ENCODE results near the gene AGBL4. TPM values are rescaled to one million over a fixed set of nuclear protein-coding genes. Genes with fewer than 3 reads are reported as not detected.

AGBL4 gene
- total and polyA plus RNA-seq, 2 of the 13 experiments (the other 11 are each of a cell fraction or from before 2014, with no cell fraction given) = not detected

DNA sequence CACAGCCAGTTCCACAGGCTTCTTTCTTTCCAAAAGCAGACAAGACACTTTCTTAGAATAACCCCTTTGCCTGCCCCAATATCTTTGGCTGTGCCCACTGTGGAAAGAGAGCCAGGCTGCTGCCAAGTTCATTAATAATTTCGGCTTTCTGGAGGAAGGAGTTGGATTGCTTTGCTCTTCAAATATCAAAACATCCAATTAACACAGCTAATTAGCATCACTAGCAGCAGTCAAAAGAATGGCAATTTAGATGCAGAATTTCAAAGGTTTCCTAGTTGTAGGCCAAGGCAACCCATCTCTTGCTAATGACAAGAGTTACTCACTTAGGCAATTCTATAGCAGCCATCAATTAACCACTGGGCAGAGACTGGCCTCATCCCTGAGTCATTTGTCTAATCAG, 1460.7 kb downstream of the AGBL4 start (continued):
- TF ChIP-seq, protein P1, sequence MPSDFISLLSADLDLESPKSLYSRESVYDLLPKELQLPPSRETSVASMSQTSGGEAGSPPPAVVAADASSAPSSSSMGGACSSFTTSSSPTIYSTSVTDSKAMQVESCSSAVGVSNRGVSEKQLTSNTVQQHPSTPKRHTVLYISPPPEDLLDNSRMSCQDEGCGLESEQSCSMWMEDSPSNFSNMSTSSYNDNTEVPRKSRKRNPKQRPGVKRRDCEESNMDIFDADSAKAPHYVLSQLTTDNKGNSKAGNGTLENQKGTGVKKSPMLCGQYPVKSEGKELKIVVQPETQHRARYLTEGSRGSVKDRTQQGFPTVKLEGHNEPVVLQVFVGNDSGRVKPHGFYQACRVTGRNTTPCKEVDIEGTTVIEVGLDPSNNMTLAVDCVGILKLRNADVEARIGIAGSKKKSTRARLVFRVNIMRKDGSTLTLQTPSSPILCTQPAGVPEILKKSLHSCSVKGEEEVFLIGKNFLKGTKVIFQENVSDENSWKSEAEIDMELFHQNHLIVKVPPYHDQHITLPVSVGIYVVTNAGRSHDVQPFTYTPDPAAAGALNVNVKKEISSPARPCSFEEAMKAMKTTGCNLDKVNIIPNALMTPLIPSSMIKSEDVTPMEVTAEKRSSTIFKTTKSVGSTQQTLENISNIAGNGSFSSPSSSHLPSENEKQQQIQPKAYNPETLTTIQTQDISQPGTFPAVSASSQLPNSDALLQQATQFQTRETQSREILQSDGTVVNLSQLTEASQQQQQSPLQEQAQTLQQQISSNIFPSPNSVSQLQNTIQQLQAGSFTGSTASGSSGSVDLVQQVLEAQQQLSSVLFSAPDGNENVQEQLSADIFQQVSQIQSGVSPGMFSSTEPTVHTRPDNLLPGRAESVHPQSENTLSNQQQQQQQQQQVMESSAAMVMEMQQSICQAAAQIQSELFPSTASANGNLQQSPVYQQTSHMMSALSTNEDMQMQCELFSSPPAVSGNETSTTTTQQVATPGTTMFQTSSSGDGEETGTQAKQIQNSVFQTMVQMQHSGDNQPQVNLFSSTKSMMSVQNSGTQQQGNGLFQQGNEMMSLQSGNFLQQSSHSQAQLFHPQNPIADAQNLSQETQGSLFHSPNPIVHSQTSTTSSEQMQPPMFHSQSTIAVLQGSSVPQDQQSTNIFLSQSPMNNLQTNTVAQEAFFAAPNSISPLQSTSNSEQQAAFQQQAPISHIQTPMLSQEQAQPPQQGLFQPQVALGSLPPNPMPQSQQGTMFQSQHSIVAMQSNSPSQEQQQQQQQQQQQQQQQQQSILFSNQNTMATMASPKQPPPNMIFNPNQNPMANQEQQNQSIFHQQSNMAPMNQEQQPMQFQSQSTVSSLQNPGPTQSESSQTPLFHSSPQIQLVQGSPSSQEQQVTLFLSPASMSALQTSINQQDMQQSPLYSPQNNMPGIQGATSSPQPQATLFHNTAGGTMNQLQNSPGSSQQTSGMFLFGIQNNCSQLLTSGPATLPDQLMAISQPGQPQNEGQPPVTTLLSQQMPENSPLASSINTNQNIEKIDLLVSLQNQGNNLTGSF (CRISPR knock-in tag; IDR thresholded peaks at IDR 0.05) = no peak
- TF ChIP-seq WIZ (CRISPR knock-in tag; IDR thresholded peaks at IDR 0.05) = no peak

GRCh38 chr1:48561444-48561843, 1462.3 kb downstream of the AGBL4 start:
- Histone ChIP-seq H4K20me1 (ENCODE audit: insufficient read depth, low read length) (no peaks in the 10 kb centered on the region), H3K79me2 (ENCODE audit: insufficient read depth, low read length) (no peaks in the 10 kb centered on the region), H3K27ac (ENCODE audit: extremely low read length, insufficient read depth, low read length) (no peak overlapping the region), H3K9ac (ENCODE audit: insufficient read depth, low read depth, low read length) (no peak overlapping the region), H3K9me3 (ENCODE audit: low read length) (no peaks in the 10 kb centered on the region), H3K4me3 (replicated peaks in 1 of 3; ENCODE audit: insufficient read depth in 1 of 3, low read depth in 2 of 3, low read length in 3 of 3) (no peak overlapping the region), H3K36me3 (replicated peaks in 1 of 2; ENCODE audit: control insufficient read depth in 1 of 2, insufficient read depth in 2 of 2, low read length in 2 of 2) (no peaks in the 10 kb centered on the region), H3K4me1 (ENCODE audit: insufficient read depth, low read length) (no peaks in the 10 kb centered on the region), H3K4me2 (ENCODE audit: low read depth, low read length) (no peak overlapping the region), H3K27me3 (ENCODE audit: control insufficient read depth in 1 of 2, insufficient read depth in 2 of 2, low read length in 2 of 2) (no peaks in the 10 kb centered on the region), H2AFZ (ENCODE audit: low read length) (no peak overlapping the region)
- 14% methylated on average over 1 of the region's 1 CpG for WGBS (ENCODE audit: low lambda C conversion rate)
- in situ Hi-C loops (cut with HindIII; ENCODE audit: extremely low pct_ligation_motif_present, low pct_unique_long_range_greater_than_20kb) (loop anchor here (25.0 kb wide), 1 partner anchor 1776 kb away; no protein-coding TSS in a partner anchor), intact Hi-C loops (cut with micrococcal nuclease; ENCODE audit: unreplicated experiment) (no loop called here)
- DNase-seq (ENCODE audit: low spot score) = no peak
- FAIRE-seq = no peak
- no peak for TF ChIP-seq FOXO1 (CRISPR knock-in tag; IDR thresholded peaks at IDR 0.05)
- no peak for TF ChIP-seq MXI1 (IDR thresholded peaks at IDR 0.05; ENCODE audit: borderline replicate concordance, low read depth, low read length)
- no peak for TF ChIP-seq MAZ (IDR thresholded peaks at IDR 0.05; ENCODE audit: borderline replicate concordance, low read depth, low read length)
- TF ChIP-seq MAZ (CRISPR knock-in tag; IDR thresholded peaks at IDR 0.05; ENCODE audit: low read depth) = no peak
- TF ChIP-seq TGIF2 (CRISPR knock-in tag; IDR thresholded peaks at IDR 0.05) = no peak
- TF ChIP-seq ZNF598 (CRISPR knock-in tag; IDR thresholded peaks at IDR 0.05; ENCODE audit: borderline replicate concordance) = no peak
- no peak for TF ChIP-seq ZNF337 (CRISPR knock-in tag; IDR thresholded peaks at IDR 0.05; ENCODE audit: borderline replicate concordance, low read depth)
- no peak for TF ChIP-seq SOX5 (CRISPR knock-in tag; IDR thresholded peaks at IDR 0.05; ENCODE audit: borderline replicate concordance)
- no peak for TF ChIP-seq GABPB1 (CRISPR knock-in tag; IDR thresholded peaks at IDR 0.05)
- TF ChIP-seq ZNF790 (CRISPR knock-in tag; IDR thresholded peaks at IDR 0.05; ENCODE audit: borderline replicate concordance) = no peak
- BruUV-seq (replicated peaks) = no TSS peak
- ChIA-PET POLR2A (no interaction called here), CTCF (ENCODE audit: low intra/inter-chr PET ratio, low total read pairs) (no interaction called here)
- no peak for ATAC-seq
